ENCODE results near the gene DOCK10.

Gene DOCK10

GRCh38 chr2:225011585-225011984 lies 30.7 kb downstream of the DOCK10 start:
- DNase-seq (ENCODE audit: low spot score), result no peak

- DNase-seq (ENCODE audit: low spot score), result no peak
Observed at GRCh38 chr2:225010804-225011203, 31.5 kb downstream of the DOCK10 start.

- DNase-seq (ENCODE audit: low spot score), result no peak
Observed at GRCh38 chr2:225009768-225010167, 32.5 kb downstream of the DOCK10 start.

- DNase-seq (ENCODE audit: low spot score), result no peak
Observed at GRCh38 chr2:225008935-225009334, 33.3 kb downstream of the DOCK10 start.

- DNase-seq (ENCODE audit: low spot score), result no peak
Observed at GRCh38 chr2:225008179-225008856, 34.0 kb downstream of the DOCK10 start.

- DNase-seq (ENCODE audit: low spot score), result no peak
Observed at GRCh38 chr2:225006730-225007129, 35.5 kb downstream of the DOCK10 start.

- no peak for DNase-seq (ENCODE audit: low spot score)
Observed at GRCh38 chr2:225004597-225004996, 37.7 kb downstream of the DOCK10 start.

GRCh38 chr2:225002656-225003045 lies 39.6 kb downstream of the DOCK10 start:
- DNase-seq (ENCODE audit: low spot score), result no peak

GRCh38 chr2:225002039-225002655 lies 40.1 kb downstream of the DOCK10 start:
- DNase-seq (ENCODE audit: low spot score), result peak; percentile 29

GRCh38 chr2:224999754-225000153 lies 42.5 kb downstream of the DOCK10 start:
- no peak for DNase-seq (ENCODE audit: low spot score)

GRCh38 chr2:224999321-224999720 lies 42.9 kb downstream of the DOCK10 start:
- DNase-seq (ENCODE audit: low spot score), result no peak

- DNase-seq (ENCODE audit: low spot score), result no peak
Observed at GRCh38 chr2:224997802-224998201, 44.5 kb downstream of the DOCK10 start.

GRCh38 chr2:224995419-224995818 lies 46.8 kb downstream of the DOCK10 start:
- no peak for DNase-seq (ENCODE audit: low spot score)

GRCh38 chr2:224994242-224994823 lies 47.9 kb downstream of the DOCK10 start:
- DNase-seq (ENCODE audit: low spot score), result no peak

GRCh38 chr2:224990710-224991109 lies 51.6 kb downstream of the DOCK10 start:
- DNase-seq (ENCODE audit: low spot score), result no peak

- no peak for DNase-seq (ENCODE audit: low spot score)
Observed at GRCh38 chr2:224987733-224988132, 54.5 kb downstream of the DOCK10 start.

GRCh38 chr2:224986477-224986876 lies 55.8 kb downstream of the DOCK10 start:
- no peak for DNase-seq (ENCODE audit: low spot score)

GRCh38 chr2:224984637-224985036 lies 57.6 kb downstream of the DOCK10 start:
- DNase-seq (ENCODE audit: low spot score), result no peak

GRCh38 chr2:224983712-224984554 lies 58.3 kb downstream of the DOCK10 start:
- no peak for DNase-seq (ENCODE audit: low spot score)

- DNase-seq (ENCODE audit: low spot score), result no peak
Observed at GRCh38 chr2:224982910-224983711, 59.2 kb downstream of the DOCK10 start.

- no peak for DNase-seq (ENCODE audit: low spot score)
Observed at GRCh38 chr2:224982226-224982625, 60.0 kb downstream of the DOCK10 start.
